GM23338 (cell line): ENCODE measurements around the gene AJM1. TPM values are rescaled to one million over a fixed set of nuclear protein-coding genes. Genes with fewer than 3 reads are reported as not detected.

Experiments used
- ATAC-seq: fragments of 200-7000 bp; cut with Tn5 transposase; 3 replicates; pipeline ENCODE4 v1.9.1; 2020
- DNase-seq: peaks from one replicate; pipeline ENCODE4 v3.0.0-alpha.2; 2015; ENCODE audit warnings: low spot score
- H2AFZ ChIP-seq: fragments of 200-600 bp; sonication (generic); 2 replicates; pipeline ENCODE4 v1.8.0; 2016; ENCODE audit warnings: antibody characterized with exemption, mild to moderate bottlenecking, moderate library complexity
- H3F3A ChIP-seq: fragments of 200-600 bp; sonication (generic); replicated peaks from 2 replicates; pipeline ENCODE4 v1.8.0; 2017; ENCODE audit warnings: antibody characterized with exemption, mixed run types, low read depth
- H3K27ac ChIP-seq: fragments of 200-600 bp; sonication (generic); 2 replicates; pipeline ENCODE4 v1.6.1; 2016; ENCODE audit warnings: low read depth
- H3K27me3 ChIP-seq: fragments of 200-600 bp; sonication (generic); 2 replicates; pipeline ENCODE4 v1.8.0; 2016; ENCODE audit warnings: mild to moderate bottlenecking, mixed run types, moderate library complexity; ENCODE audit not compliant: insufficient read depth
- H3K36me3 ChIP-seq: fragments of 200-600 bp; sonication (generic); 2 replicates; pipeline ENCODE4 v1.8.0; 2016; ENCODE audit warnings: mild to moderate bottlenecking; ENCODE audit not compliant: insufficient read depth
- H3K4me1 ChIP-seq: fragments of 200-600 bp; sonication (generic); 2 replicates; pipeline ENCODE4 v1.8.0; 2016; ENCODE audit warnings: mild to moderate bottlenecking, moderate library complexity; ENCODE audit not compliant: insufficient read depth
- H3K4me2 ChIP-seq: fragments of 200-600 bp; sonication (generic); 2 replicates; pipeline ENCODE4 v1.7.1; 2017; ENCODE audit warnings: mixed run types
- H3K4me3 ChIP-seq: fragments of 200-600 bp; sonication (generic); 2 replicates; pipeline ENCODE4 v1.6.1; 2016; ENCODE audit warnings: mixed run types
- H3K79me2 ChIP-seq: fragments of 200-600 bp; sonication (generic); replicated peaks from 2 replicates; pipeline ENCODE4 v1.8.0; 2017; ENCODE audit warnings: mild to moderate bottlenecking; ENCODE audit not compliant: insufficient read depth
- H3K9me2 ChIP-seq: fragments of 200-600 bp; sonication (generic); 2 replicates; pipeline ENCODE4 v1.8.0; 2017; ENCODE audit not compliant: insufficient read depth
- H4K20me1 ChIP-seq: fragments of 200-600 bp; sonication (generic); replicated peaks from 2 replicates; pipeline ENCODE4 v1.8.0; 2017; ENCODE audit warnings: mild to moderate bottlenecking; ENCODE audit not compliant: insufficient read depth
- H3K27ac Mint-ChIP-seq: 2 replicates; pipeline ENCODE4 v1.8.0; 2020; ENCODE audit warnings: inconsistent platforms, mild to moderate bottlenecking, moderate library complexity, mixed read lengths
- H3K27me3 Mint-ChIP-seq: 3 replicates; pipeline ENCODE4 v1.8.0; 2022; ENCODE audit warnings: low read depth, mild to moderate bottlenecking, moderate library complexity, mixed read lengths, inconsistent platforms; ENCODE audit not compliant: insufficient read depth, poor library complexity
- H3K36me3 Mint-ChIP-seq: 3 replicates; pipeline ENCODE4 v1.8.0; 2021; ENCODE audit warnings: low read depth, mild to moderate bottlenecking, inconsistent platforms, moderate library complexity, mixed read lengths
- H3K4me1 Mint-ChIP-seq: 3 replicates; pipeline ENCODE4 v1.8.0; 2020; ENCODE audit warnings: mild to moderate bottlenecking, inconsistent platforms, mixed read lengths
- H3K4me3 Mint-ChIP-seq: 3 replicates; pipeline ENCODE4 v1.8.0; 2021; ENCODE audit warnings: moderate library complexity, mild to moderate bottlenecking, inconsistent platforms, mixed read lengths
- H3K9me3 Mint-ChIP-seq: 3 replicates; pipeline ENCODE4 v1.8.0; 2020; ENCODE audit warnings: moderate library complexity, mild to moderate bottlenecking, inconsistent platforms, mixed read lengths
- NANOG ChIP-seq: IDR thresholded peaks from 2 replicates; pipeline ENCODE4 v1.6.1; 2016; ENCODE audit warnings: antibody characterized with exemption, borderline replicate concordance
- STAT1 ChIP-seq: IDR thresholded peaks from one replicate; pipeline ENCODE4 v1.6.1; 2016; ENCODE audit warnings: antibody characterized with exemption; ENCODE audit not compliant: unreplicated experiment
- ZNF114 ChIP-seq: fragments of 250-450 bp; sonication (Bioruptor Pico); IDR thresholded peaks from 2 replicates; pipeline ENCODE4 v1.5.0; 2020; ENCODE audit warnings: mild to moderate bottlenecking, moderate library complexity
- ZNF331 ChIP-seq: fragments of 250-450 bp; sonication (Bioruptor Pico); IDR thresholded peaks from 2 replicates; pipeline ENCODE4 v1.5.0; 2020; ENCODE audit warnings: low read depth, mild to moderate bottlenecking, moderate library complexity
- polyA plus RNA-seq: library from polyadenylated mRNA; unstranded; fragments of >200 nt; fragmentation: Nextera tagmentation; extraction: Ambion mirVana; gene quantifications from 2 replicates; pipeline ENCODE4 v1.2.1, GENCODE V29; 2016
- total RNA-seq: library from RNA; depleted of rRNA; stranded (reverse); fragments of >200 nt; shearing (Covaris generic); gene quantifications from 2 replicates; pipeline ENCODE4 v1.2.3, GENCODE V29; 2014
- TF ChIP-seq, protein P1 (sequence below): fragments of 250-450 bp; sonication (Bioruptor Pico); IDR thresholded peaks from 2 replicates; pipeline ENCODE4 v1.5.0; 2020; ENCODE audit warnings: mild to moderate bottlenecking, moderate library complexity
- TF ChIP-seq, protein P2 (sequence below): IDR thresholded peaks from 2 replicates; pipeline ENCODE4 v1.6.1; 2016; ENCODE audit warnings: antibody characterized with exemption
- TF ChIP-seq, protein P3 (sequence below): IDR thresholded peaks from one replicate; pipeline ENCODE4 v1.6.1; 2018; ENCODE audit warnings: antibody characterized with exemption; ENCODE audit not compliant: unreplicated experiment

The AJM1 gene
- total and polyA plus RNA-seq, 2 experiments from 2014 or later: 0.36 to 0.49 TPM

DNA sequence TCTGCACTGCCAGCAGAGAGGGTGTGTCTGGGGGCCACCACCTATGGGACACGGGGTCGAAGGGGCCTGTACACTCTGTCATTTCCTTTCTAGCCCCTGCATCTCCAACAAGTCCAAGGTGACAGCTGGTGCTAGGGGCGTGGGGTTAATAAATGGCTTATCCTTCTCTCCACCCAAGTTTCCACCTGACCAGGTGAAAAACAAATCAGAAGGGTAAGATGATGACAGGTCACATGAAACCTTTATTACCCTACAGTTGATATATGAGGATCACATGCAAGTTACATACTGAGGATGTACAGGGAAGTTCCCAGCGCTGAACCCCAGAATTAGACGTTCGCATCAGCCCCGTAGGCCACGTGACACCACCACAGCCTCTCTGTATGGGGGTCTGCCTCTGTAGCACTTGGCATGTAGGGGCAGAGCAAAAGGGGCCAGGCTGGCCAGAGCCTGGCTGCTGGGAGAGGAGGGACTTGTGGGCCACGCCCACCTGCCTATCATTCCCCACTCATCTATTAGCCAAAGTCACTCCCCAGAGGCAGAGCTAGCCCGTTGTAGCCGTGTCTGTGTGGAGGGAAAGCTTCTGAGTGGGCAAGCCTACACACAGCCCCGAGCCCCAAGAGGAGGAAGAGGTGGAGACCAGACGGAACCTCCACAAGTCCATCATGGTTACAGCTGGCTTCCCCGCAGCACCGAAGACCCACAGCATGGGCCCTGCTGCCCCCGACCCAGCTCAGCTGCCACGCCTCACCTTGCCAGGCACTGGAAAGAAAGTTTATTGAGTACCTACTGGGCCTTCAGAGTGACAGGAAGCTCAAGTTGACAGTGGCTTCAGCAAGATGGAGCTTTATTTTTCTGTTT, 49.0 kb upstream of the AJM1 start (continued):
- TF ChIP-seq, protein P1, sequence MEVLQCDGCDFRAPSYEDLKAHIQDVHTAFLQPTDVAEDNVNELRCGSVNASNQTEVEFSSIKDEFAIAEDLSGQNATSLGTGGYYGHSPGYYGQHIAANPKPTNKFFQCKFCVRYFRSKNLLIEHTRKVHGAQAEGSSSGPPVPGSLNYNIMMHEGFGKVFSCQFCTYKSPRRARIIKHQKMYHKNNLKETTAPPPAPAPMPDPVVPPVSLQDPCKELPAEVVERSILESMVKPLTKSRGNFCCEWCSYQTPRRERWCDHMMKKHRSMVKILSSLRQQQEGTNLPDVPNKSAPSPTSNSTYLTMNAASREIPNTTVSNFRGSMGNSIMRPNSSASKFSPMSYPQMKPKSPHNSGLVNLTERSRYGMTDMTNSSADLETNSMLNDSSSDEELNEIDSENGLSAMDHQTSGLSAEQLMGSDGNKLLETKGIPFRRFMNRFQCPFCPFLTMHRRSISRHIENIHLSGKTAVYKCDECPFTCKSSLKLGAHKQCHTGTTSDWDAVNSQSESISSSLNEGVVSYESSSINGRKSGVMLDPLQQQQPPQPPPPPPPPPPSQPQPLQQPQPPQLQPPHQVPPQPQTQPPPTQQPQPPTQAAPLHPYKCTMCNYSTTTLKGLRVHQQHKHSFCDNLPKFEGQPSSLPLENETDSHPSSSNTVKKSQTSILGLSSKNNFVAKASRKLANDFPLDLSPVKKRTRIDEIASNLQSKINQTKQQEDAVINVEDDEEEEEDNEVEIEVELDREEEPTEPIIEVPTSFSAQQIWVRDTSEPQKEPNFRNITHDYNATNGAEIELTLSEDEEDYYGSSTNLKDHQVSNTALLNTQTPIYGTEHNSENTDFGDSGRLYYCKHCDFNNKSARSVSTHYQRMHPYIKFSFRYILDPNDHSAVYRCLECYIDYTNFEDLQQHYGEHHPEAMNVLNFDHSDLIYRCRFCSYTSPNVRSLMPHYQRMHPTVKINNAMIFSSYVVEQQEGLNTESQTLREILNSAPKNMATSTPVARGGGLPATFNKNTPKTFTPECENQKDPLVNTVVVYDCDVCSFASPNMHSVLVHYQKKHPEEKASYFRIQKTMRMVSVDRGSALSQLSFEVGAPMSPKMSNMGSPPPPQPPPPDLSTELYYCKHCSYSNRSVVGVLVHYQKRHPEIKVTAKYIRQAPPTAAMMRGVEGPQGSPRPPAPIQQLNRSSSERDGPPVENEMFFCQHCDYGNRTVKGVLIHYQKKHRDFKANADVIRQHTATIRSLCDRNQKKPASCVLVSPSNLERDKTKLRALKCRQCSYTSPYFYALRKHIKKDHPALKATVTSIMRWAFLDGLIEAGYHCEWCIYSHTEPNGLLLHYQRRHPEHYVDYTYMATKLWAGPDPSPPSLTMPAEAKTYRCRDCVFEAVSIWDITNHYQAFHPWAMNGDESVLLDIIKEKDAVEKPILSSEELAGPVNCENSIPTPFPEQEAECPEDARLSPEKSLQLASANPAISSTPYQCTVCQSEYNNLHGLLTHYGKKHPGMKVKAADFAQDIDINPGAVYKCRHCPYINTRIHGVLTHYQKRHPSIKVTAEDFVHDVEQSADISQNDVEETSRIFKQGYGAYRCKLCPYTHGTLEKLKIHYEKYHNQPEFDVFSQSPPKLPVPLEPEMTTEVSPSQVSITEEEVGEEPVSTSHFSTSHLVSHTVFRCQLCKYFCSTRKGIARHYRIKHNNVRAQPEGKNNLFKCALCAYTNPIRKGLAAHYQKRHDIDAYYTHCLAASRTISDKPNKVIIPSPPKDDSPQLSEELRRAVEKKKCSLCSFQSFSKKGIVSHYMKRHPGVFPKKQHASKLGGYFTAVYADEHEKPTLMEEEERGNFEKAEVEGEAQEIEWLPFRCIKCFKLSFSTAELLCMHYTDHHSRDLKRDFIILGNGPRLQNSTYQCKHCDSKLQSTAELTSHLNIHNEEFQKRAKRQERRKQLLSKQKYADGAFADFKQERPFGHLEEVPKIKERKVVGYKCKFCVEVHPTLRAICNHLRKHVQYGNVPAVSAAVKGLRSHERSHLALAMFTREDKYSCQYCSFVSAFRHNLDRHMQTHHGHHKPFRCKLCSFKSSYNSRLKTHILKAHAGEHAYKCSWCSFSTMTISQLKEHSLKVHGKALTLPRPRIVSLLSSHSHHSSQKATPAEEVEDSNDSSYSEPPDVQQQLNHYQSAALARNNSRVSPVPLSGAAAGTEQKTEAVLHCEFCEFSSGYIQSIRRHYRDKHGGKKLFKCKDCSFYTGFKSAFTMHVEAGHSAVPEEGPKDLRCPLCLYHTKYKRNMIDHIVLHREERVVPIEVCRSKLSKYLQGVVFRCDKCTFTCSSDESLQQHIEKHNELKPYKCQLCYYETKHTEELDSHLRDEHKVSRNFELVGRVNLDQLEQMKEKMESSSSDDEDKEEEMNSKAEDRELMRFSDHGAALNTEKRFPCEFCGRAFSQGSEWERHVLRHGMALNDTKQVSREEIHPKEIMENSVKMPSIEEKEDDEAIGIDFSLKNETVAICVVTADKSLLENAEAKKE: no peak
- TF ChIP-seq ZNF114 (CRISPR knock-in tag) (no peak), ZNF331 (no peak), STAT1 (no peak)
- TF ChIP-seq, protein P2, sequence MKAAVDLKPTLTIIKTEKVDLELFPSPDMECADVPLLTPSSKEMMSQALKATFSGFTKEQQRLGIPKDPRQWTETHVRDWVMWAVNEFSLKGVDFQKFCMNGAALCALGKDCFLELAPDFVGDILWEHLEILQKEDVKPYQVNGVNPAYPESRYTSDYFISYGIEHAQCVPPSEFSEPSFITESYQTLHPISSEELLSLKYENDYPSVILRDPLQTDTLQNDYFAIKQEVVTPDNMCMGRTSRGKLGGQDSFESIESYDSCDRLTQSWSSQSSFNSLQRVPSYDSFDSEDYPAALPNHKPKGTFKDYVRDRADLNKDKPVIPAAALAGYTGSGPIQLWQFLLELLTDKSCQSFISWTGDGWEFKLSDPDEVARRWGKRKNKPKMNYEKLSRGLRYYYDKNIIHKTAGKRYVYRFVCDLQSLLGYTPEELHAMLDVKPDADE: no peak

DNA sequence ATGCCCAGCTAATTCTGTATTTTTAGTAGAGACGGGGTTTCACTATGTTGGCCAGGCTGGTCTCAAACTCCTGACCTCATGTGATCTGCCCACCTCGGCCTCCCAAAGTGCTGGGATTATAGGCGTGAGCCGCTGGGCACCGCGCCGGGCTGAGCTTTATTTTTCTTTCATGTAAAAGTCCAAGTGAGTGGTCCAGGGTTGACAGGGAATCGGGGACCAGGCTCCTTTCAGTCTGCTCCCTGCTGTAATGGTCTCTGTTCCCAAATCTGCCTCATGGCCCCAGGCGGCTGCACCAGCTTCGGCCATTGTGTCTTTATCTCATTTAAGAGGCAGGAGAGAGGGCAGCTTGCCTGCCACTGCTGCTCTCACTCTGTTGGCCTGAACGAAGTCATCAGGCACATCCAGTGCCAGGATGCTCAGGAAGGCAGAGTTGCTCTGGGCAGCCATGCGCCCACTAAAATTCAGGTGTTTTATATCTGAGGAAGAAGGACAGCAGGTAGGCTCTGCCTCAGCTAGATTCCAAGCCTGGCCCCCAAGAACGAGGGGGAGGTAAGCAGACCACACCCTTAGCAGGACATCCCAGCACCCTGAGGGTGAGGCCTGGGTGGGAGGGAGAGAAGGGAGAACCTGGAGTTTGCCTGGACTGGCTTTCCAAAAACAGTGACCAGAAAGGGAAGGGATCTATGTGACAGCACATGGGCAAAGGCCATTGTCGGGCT, 47.8 kb upstream of the AJM1 start:
- Histone ChIP-seq H3K9me2 (no peaks in the 10 kb centered on the region), H3K27me3 (peaks cover 12% of the 10 kb centered on the region), H3F3A (0 out of 2 replicates have a peak, but pooled peaks cover 6% of the 10 kb centered on the region), H3K4me1 (peaks cover 16% of the 10 kb centered on the region), H2AFZ (no peak overlapping the region), H3K36me3 (no peaks in the 10 kb centered on the region), H3K79me2 (0 out of 2 replicates have a peak, but pooled peaks cover 4% of the 10 kb centered on the region), H3K4me3 (no peak overlapping the region), H3K27ac (no peak overlapping the region), H4K20me1 (peaks cover 14% of the 10 kb centered on the region), H3K4me2 (no peak overlapping the region)
- Mint-ChIP-seq H3K9me3 (no peaks in the 10 kb centered on the region), H3K4me1 (peaks cover 30% of the 10 kb centered on the region), H3K36me3 (peaks cover 8% of the 10 kb centered on the region; the same call in 2 of the 3 replicates), H3K27me3 (peaks cover 24% of the 10 kb centered on the region), H3K27ac (no peak overlapping the region), H3K4me3 (no peak overlapping the region)
- ATAC-seq (no peak), DNase-seq (no peak)
- TF ChIP-seq NANOG: no peak
- TF ChIP-seq, protein P3, sequence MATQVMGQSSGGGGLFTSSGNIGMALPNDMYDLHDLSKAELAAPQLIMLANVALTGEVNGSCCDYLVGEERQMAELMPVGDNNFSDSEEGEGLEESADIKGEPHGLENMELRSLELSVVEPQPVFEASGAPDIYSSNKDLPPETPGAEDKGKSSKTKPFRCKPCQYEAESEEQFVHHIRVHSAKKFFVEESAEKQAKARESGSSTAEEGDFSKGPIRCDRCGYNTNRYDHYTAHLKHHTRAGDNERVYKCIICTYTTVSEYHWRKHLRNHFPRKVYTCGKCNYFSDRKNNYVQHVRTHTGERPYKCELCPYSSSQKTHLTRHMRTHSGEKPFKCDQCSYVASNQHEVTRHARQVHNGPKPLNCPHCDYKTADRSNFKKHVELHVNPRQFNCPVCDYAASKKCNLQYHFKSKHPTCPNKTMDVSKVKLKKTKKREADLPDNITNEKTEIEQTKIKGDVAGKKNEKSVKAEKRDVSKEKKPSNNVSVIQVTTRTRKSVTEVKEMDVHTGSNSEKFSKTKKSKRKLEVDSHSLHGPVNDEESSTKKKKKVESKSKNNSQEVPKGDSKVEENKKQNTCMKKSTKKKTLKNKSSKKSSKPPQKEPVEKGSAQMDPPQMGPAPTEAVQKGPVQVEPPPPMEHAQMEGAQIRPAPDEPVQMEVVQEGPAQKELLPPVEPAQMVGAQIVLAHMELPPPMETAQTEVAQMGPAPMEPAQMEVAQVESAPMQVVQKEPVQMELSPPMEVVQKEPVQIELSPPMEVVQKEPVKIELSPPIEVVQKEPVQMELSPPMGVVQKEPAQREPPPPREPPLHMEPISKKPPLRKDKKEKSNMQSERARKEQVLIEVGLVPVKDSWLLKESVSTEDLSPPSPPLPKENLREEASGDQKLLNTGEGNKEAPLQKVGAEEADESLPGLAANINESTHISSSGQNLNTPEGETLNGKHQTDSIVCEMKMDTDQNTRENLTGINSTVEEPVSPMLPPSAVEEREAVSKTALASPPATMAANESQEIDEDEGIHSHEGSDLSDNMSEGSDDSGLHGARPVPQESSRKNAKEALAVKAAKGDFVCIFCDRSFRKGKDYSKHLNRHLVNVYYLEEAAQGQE: no peak
- TF ChIP-seq ZNF331: no peak
